SU-DHL-6 (cell line): Measurements from ENCODE around the gene ARHGEF4.

ENCODE experiments used
- H2AFZ ChIP-seq: fragments of 200-600 bp; sonication (generic); 2 replicates; pipeline ENCODE4 v1.6.1; 2014; ENCODE audit warnings: low read depth, mild to moderate bottlenecking, moderate library complexity, mixed read lengths, antibody characterized with exemption, low read length; ENCODE audit not compliant: severe bottlenecking
- H3F3A ChIP-seq: fragments of 200-600 bp; shearing (Covaris generic); 2 replicates; pipeline ENCODE4 v1.6.0; 2016; ENCODE audit warnings: antibody characterized with exemption, mild to moderate bottlenecking; ENCODE audit not compliant: insufficient read depth
- H3K27ac ChIP-seq: fragments of 200-600 bp; sonication (generic); 2 replicates; pipeline ENCODE4 v1.5.1; 2016; ENCODE audit warnings: low read depth, mild to moderate bottlenecking, low read length, moderate library complexity, mixed read lengths
- H3K27me3 ChIP-seq: fragments of 200-600 bp; sonication (generic), shearing (Covaris generic); 2 replicates; pipeline ENCODE4 v1.6.0; 2014; ENCODE audit warnings: mild to moderate bottlenecking, low read length
- H3K36me3 ChIP-seq: fragments of 200-600 bp; sonication (generic); 2 replicates; pipeline ENCODE4 v1.6.1; 2014; ENCODE audit warnings: mild to moderate bottlenecking, low read length, mixed read lengths
- H3K4me2 ChIP-seq: fragments of 300-600, 200-600 bp; shearing (Covaris generic), sonication (generic); 2 replicates; pipeline ENCODE4 v1.6.0; 2014; ENCODE audit warnings: low read length, low read depth, mild to moderate bottlenecking; ENCODE audit not compliant: poor library complexity, severe bottlenecking
- H3K4me3 ChIP-seq: fragments of 200-600 bp; sonication (generic); 2 replicates; pipeline ENCODE4 v1.5.1; 2014; ENCODE audit warnings: antibody characterized with exemption, low read length, mild to moderate bottlenecking, mixed read lengths; ENCODE audit not compliant: insufficient read depth, poor library complexity, severe bottlenecking
- H3K79me2 ChIP-seq: fragments of 200-600 bp; sonication (generic); 2 replicates; pipeline ENCODE4 v1.6.1; 2014; ENCODE audit warnings: mild to moderate bottlenecking, low read length, moderate library complexity; ENCODE audit not compliant: insufficient read depth
- H3K9ac ChIP-seq: fragments of 200-600 bp; sonication (generic); 2 replicates; pipeline ENCODE4 v1.7.0; 2014; ENCODE audit warnings: mild to moderate bottlenecking, low read length
- H3K9me2 ChIP-seq: fragments of 200-600 bp; sonication (generic); replicated peaks from 2 replicates; pipeline ENCODE4 v1.6.1; 2014; ENCODE audit warnings: low read length; ENCODE audit not compliant: insufficient read depth
- H3K9me3 ChIP-seq: fragments of 200-600 bp; sonication (generic); 2 replicates; pipeline ENCODE4 v1.6.1; 2014; ENCODE audit warnings: low read length, mixed read lengths; ENCODE audit not compliant: insufficient read depth
- H4K20me1 ChIP-seq: fragments of 200-600 bp; sonication (generic); 2 replicates; pipeline ENCODE4 v1.6.1; 2014; ENCODE audit warnings: low read depth, mild to moderate bottlenecking, antibody characterized with exemption, low read length, moderate library complexity, mixed read lengths
- CTCF ChIP-seq: fragments of 200-600 bp; sonication (generic); IDR thresholded peaks from one replicate; pipeline ENCODE4 v1.5.1; 2017; ENCODE audit warnings: antibody characterized with exemption, mild to moderate bottlenecking, low read length, moderate library complexity; ENCODE audit not compliant: insufficient read depth, poor library complexity, severe bottlenecking
- EZH2phosphoT487 ChIP-seq: fragments of 200-600 bp; sonication (generic), shearing (Covaris generic); conservative IDR thresholded peaks from 2 replicates; pipeline ENCODE4 v1.6.1; 2018; ENCODE audit warnings: mild to moderate bottlenecking, antibody characterized with exemption, low read length, moderate library complexity, mixed read lengths

The ARHGEF4 gene

GRCh38 chr2:131081190-131081589 lies 244.5 kb downstream of the ARHGEF4 start:
- TF ChIP-seq EZH2phosphoT487 (no peak), CTCF (no peak)
- no peak overlapping the region for H3K9ac ChIP-seq
- H3K4me3 ChIP-seq: no peak overlapping the region
- H3K36me3 ChIP-seq: peaks cover 11% of the 10 kb centered on the region
- H3K27ac ChIP-seq: no peak overlapping the region
- H3K9me2 ChIP-seq: no peaks in the 10 kb centered on the region
- H4K20me1 ChIP-seq: peaks cover 17% of the 10 kb centered on the region
- H3K27me3 ChIP-seq: no peaks in the 10 kb centered on the region
- no peak overlapping the region for H3K4me2 ChIP-seq
- no peaks in the 10 kb centered on the region for H3F3A ChIP-seq
- no peak overlapping the region for H2AFZ ChIP-seq
- H3K9me3 ChIP-seq: no peaks in the 10 kb centered on the region
- H3K79me2 ChIP-seq: peaks cover 86% of the 10 kb centered on the region

GRCh38 chr2:131085646-131086045 lies 248.9 kb downstream of the ARHGEF4 start:
- Histone ChIP-seq H3K4me3 (no peak overlapping the region), H4K20me1 (peaks cover 15% of the 10 kb centered on the region), H3K4me2 (no peak overlapping the region), H3F3A (no peaks in the 10 kb centered on the region), H3K27ac (no peak overlapping the region), H3K9me3 (no peaks in the 10 kb centered on the region), H3K79me2 (peaks cover 96% of the 10 kb centered on the region), H3K9me2 (no peaks in the 10 kb centered on the region), H3K36me3 (peaks cover 14% of the 10 kb centered on the region; the same call in 1 of the 2 replicates), H2AFZ (no peak overlapping the region), H3K27me3 (no peaks in the 10 kb centered on the region), H3K9ac (no peak overlapping the region)
- TF ChIP-seq EZH2phosphoT487 (no peak), CTCF (no peak)

- Histone ChIP-seq H3K9me2 (no peaks in the 10 kb centered on the region), H3K4me2 (peak overlapping the region; percentile 100), H3K27ac (peak overlapping the region; percentile 65), H3K9me3 (no peaks in the 10 kb centered on the region), H4K20me1 (peaks cover 11% of the 10 kb centered on the region; the same call in 1 of the 2 replicates), H3K9ac (peak overlapping the region; percentile 68), H3K79me2 (peaks cover 54% of the 10 kb centered on the region), H3K27me3 (no peaks in the 10 kb centered on the region), H3K36me3 (peaks cover 2% of the 10 kb centered on the region; the same call in 1 of the 2 replicates), H2AFZ (no peak overlapping the region), H3K4me3 (peak overlapping the region; percentile 65), H3F3A (peaks cover 15% of the 10 kb centered on the region)
- TF ChIP-seq EZH2phosphoT487 (no peak), CTCF (no peak)
Observed at GRCh38 chr2:131092458-131093005, 255.8 kb downstream of the ARHGEF4 start.
